HepG2 (cell line): Measurements from ENCODE around the gene ARSB. TPM values are rescaled to one million over a fixed set of nuclear protein-coding genes. Genes with fewer than 3 reads are reported as not detected.
A peak's percentile ranks its signal among the peaks of the same experiment; 100 is the strongest.

Experiments used
- AKAP8 ChIP-seq: sonication (generic); formaldehyde crosslinking; IDR thresholded peaks from 2 replicates; pipeline ENCODE4 v1.5.1; 2020; ENCODE audit warnings: mild to moderate bottlenecking, missing genetic modification reagents
- ATRX ChIP-seq: sonication (generic); formaldehyde crosslinking; IDR thresholded peaks from 2 replicates; pipeline ENCODE4 v1.4.0; 2020; ENCODE audit warnings: missing genetic modification reagents, borderline replicate concordance
- CEBPG ChIP-seq: IDR thresholded peaks from 2 replicates; pipeline ENCODE4 v1.6.1; 2016
- FOXA1 ChIP-seq, 2 experiments: fragments of 450-650 bp in 1 of 2; sonication (generic) in 1 of 2; formaldehyde crosslinking in 1 of 2; IDR thresholded peaks; 2 replicates each; pipeline versions ENCODE4 v1.4.0 to v1.6.1; 2016 to 2020; ENCODE audit warnings: missing genetic modification reagents in 1 of 2
- RAD51 ChIP-seq: fragments of 450-650 bp; IDR thresholded peaks from 2 replicates; pipeline ENCODE4 v1.6.1; 2016; ENCODE audit warnings: borderline replicate concordance
- TP53 ChIP-seq: sonication (generic); formaldehyde crosslinking; conservative IDR thresholded peaks from 2 replicates; pipeline ENCODE4 v1.4.0; 2020; ENCODE audit warnings: missing genetic modification reagents
- ZFX ChIP-seq: sonication (generic); formaldehyde crosslinking; IDR thresholded peaks from 2 replicates; pipeline ENCODE4 v1.4.0; 2020; ENCODE audit warnings: mild to moderate bottlenecking, low read depth, missing genetic modification reagents, moderate library complexity
- ZMYM2 ChIP-seq: sonication (generic); formaldehyde crosslinking; IDR thresholded peaks from 2 replicates; pipeline ENCODE4 v1.8.0; 2022; ENCODE audit warnings: mild to moderate bottlenecking, missing genetic modification reagents
- ZNF234 ChIP-seq: sonication (generic); formaldehyde crosslinking; conservative IDR thresholded peaks from 2 replicates; pipeline ENCODE4 v1.5.1; 2020; ENCODE audit warnings: mild to moderate bottlenecking, missing genetic modification reagents
- ZNF407 ChIP-seq: sonication (generic); formaldehyde crosslinking; IDR thresholded peaks from one replicate; pipeline ENCODE4 v1.5.1; 2020; ENCODE audit warnings: mild to moderate bottlenecking, missing genetic modification reagents; ENCODE audit errors: not compliant biosample characterization
- ZNF644 ChIP-seq: IDR thresholded peaks from 2 replicates; pipeline ENCODE4 v1.6.1; 2016; ENCODE audit warnings: low read depth
- ZNF737 ChIP-seq: sonication (generic); formaldehyde crosslinking; IDR thresholded peaks from 2 replicates; pipeline ENCODE4 v1.5.0; 2020; ENCODE audit warnings: missing genetic modification reagents, mild to moderate bottlenecking, borderline replicate concordance
- polyA plus RNA-seq, 8 experiments: library from polyadenylated mRNA; depleted of rRNA in 3 of 8; stranded (reverse) in 7 of 8; unstranded in 1 of 8; fragments of >200 nt; fragmentation: Illumina TruSeq in 4 of 8; extraction: Trizol in 4 of 8; gene quantifications; 2 replicates each; pipeline versions ENCODE4 v1.2.1 to v1.2.3, GENCODE V29; 2011 to 2016; ENCODE audit warnings: low read depth in 4 of 8, missing spikeins in 1 of 8, mixed read lengths in 1 of 8; ENCODE audit not compliant: insufficient read depth in 1 of 8
- total RNA-seq, 5 experiments: library from RNA; depleted of rRNA; stranded (reverse); fragments of >200 nt; fragmentation: Illumina TruSeq; extraction: Trizol; gene quantifications; 2 replicates each; pipeline ENCODE4 v1.2.3, GENCODE V29; 2016; ENCODE audit warnings: low read depth in 1 of 5
- TF ChIP-seq, protein P1 (sequence below): sonication (generic); formaldehyde crosslinking; IDR thresholded peaks from 2 replicates; pipeline ENCODE4 v1.4.0; 2020; ENCODE audit warnings: mild to moderate bottlenecking, missing genetic modification reagents
- TF ChIP-seq, protein P2 (sequence below): sonication (generic); formaldehyde crosslinking; IDR thresholded peaks from 2 replicates; pipeline ENCODE4 v1.4.0; 2020; ENCODE audit warnings: missing genetic modification reagents

The ARSB gene
- total and polyA plus RNA-seq, 2 of the 13 experiments (the other 11 are each of a cell fraction or from before 2014, with no cell fraction given): 52.6 to 66.4 TPM

- TF ChIP-seq ZNF407 (CRISPR knock-in tag): no peak
- TF ChIP-seq, protein P1, sequence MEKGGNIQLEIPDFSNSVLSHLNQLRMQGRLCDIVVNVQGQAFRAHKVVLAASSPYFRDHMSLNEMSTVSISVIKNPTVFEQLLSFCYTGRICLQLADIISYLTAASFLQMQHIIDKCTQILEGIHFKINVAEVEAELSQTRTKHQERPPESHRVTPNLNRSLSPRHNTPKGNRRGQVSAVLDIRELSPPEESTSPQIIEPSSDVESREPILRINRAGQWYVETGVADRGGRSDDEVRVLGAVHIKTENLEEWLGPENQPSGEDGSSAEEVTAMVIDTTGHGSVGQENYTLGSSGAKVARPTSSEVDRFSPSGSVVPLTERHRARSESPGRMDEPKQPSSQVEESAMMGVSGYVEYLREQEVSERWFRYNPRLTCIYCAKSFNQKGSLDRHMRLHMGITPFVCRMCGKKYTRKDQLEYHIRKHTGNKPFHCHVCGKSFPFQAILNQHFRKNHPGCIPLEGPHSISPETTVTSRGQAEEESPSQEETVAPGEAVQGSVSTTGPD (CRISPR knock-in tag): no peak
- TF ChIP-seq ZNF737 (CRISPR knock-in tag): no peak
- no peak for TF ChIP-seq FOXA1 (IDR thresholded peaks at IDR 0.05)
- no peak for TF ChIP-seq FOXA1 (CRISPR knock-in tag; IDR thresholded peaks at IDR 0.05)
- 0 out of 2 replicates have a peak, but pooled peaks have one; percentile 6 for TF ChIP-seq ZNF644 (CRISPR knock-in tag)
- TF ChIP-seq AKAP8 (CRISPR knock-in tag): no peak
- TF ChIP-seq RAD51: no peak
- TF ChIP-seq ZMYM2 (CRISPR knock-in tag): no peak
- TF ChIP-seq ZFX (CRISPR knock-in tag): peak; percentile 29; the same call in 1 of the 2 replicates
- no peak for TF ChIP-seq ZNF234 (CRISPR knock-in tag)
- TF ChIP-seq, protein P2, sequence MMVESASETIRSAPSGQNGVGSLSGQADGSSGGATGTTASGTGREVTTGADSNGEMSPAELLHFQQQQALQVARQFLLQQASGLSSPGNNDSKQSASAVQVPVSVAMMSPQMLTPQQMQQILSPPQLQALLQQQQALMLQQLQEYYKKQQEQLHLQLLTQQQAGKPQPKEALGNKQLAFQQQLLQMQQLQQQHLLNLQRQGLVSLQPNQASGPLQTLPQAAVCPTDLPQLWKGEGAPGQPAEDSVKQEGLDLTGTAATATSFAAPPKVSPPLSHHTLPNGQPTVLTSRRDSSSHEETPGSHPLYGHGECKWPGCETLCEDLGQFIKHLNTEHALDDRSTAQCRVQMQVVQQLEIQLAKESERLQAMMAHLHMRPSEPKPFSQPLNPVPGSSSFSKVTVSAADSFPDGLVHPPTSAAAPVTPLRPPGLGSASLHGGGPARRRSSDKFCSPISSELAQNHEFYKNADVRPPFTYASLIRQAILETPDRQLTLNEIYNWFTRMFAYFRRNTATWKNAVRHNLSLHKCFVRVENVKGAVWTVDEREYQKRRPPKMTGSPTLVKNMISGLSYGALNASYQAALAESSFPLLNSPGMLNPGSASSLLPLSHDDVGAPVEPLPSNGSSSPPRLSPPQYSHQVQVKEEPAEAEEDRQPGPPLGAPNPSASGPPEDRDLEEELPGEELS: no peak
- TF ChIP-seq TP53 (CRISPR knock-in tag): no peak
- TF ChIP-seq ATRX: no peak
- TF ChIP-seq CEBPG (CRISPR knock-in tag): 0 out of 2 replicates have a peak, but pooled peaks have one; percentile 10
Observed at GRCh38 chr5:78757269-78758053, 227.6 kb downstream of the ARSB start (continued).
